HepG2 (cell line): ENCODE measurements around the gene SP5. TPM values are rescaled to one million over a fixed set of nuclear protein-coding genes. Genes with fewer than 3 reads are reported as not detected.

ENCODE experiments used
- ATF3 ChIP-seq: sonication (generic); formaldehyde crosslinking; IDR thresholded peaks from 2 replicates; pipeline ENCODE4 v1.4.0; 2020; ENCODE audit warnings: missing genetic modification reagents
- HNF1A ChIP-seq, 2 experiments: sonication (generic) in 1 of 2; formaldehyde crosslinking in 1 of 2; IDR thresholded peaks; 2 replicates each; pipeline versions ENCODE4 v1.4.0 to v1.6.1; 2016 to 2020; ENCODE audit warnings: borderline replicate concordance in 1 of 2, low read depth in 1 of 2, mild to moderate bottlenecking in 1 of 2, missing genetic modification reagents in 1 of 2
- KDM6A ChIP-seq: IDR thresholded peaks from 2 replicates; pipeline ENCODE4 v1.6.1; 2016; ENCODE audit warnings: low read depth
- NR2F1 ChIP-seq, 2 experiments: fragments of 450-650 bp in 1 of 2; formaldehyde crosslinking in 1 of 2; IDR thresholded peaks; 2 replicates each; pipeline versions ENCODE4 v1.5.0 to v1.6.1; 2016 to 2020; ENCODE audit warnings: mild to moderate bottlenecking in 1 of 2, missing compliant biosample characterization in 1 of 2, missing genetic modification reagents in 1 of 2, moderate library complexity in 1 of 2
- SETDB1 ChIP-seq: sonication (generic); formaldehyde crosslinking; IDR thresholded peaks from 2 replicates; pipeline ENCODE4 v1.5.1; 2020; ENCODE audit warnings: missing genetic modification reagents, mild to moderate bottlenecking, borderline replicate concordance
- TCF7L2 ChIP-seq: IDR thresholded peaks from 2 replicates; pipeline ENCODE4 v1.6.1; 2011; ENCODE audit warnings: mild to moderate bottlenecking, low read depth, low read length, moderate library complexity
- TRIM22 ChIP-seq: fragments of 450-650 bp; IDR thresholded peaks from 2 replicates; pipeline ENCODE4 v1.6.1; 2017
- ZBTB7A ChIP-seq: sonication (generic); formaldehyde crosslinking; IDR thresholded peaks from 2 replicates; pipeline ENCODE4 v1.8.0; 2022; ENCODE audit warnings: mild to moderate bottlenecking, missing genetic modification reagents
- ZNF512 ChIP-seq: sonication (generic); formaldehyde crosslinking; IDR thresholded peaks from 2 replicates; pipeline ENCODE4 v1.4.0; 2020; ENCODE audit warnings: mild to moderate bottlenecking, missing genetic modification reagents
- ZNF530 ChIP-seq: sonication (generic); formaldehyde crosslinking; IDR thresholded peaks from 2 replicates; pipeline ENCODE4 v1.5.0; 2020; ENCODE audit warnings: low read depth, mild to moderate bottlenecking, missing genetic modification reagents
- ZNF616 ChIP-seq: sonication (generic); formaldehyde crosslinking; IDR thresholded peaks from 2 replicates; pipeline ENCODE4 v1.5.0; 2020; ENCODE audit warnings: low read depth, mild to moderate bottlenecking, missing genetic modification reagents
- ZNF652 ChIP-seq: IDR thresholded peaks from 2 replicates; pipeline ENCODE4 v1.6.1; 2016; ENCODE audit warnings: low read depth, borderline replicate concordance
- ZNF841 ChIP-seq: sonication (generic); formaldehyde crosslinking; IDR thresholded peaks from 2 replicates; pipeline ENCODE4 v1.8.1; 2023; ENCODE audit warnings: missing genetic modification reagents, borderline replicate concordance
- ZSCAN31 ChIP-seq: sonication (generic); formaldehyde crosslinking; IDR thresholded peaks from 2 replicates; pipeline ENCODE4 v1.5.0; 2020; ENCODE audit warnings: low read depth, mild to moderate bottlenecking, missing genetic modification reagents
- ZSCAN9 ChIP-seq: IDR thresholded peaks from 2 replicates; pipeline ENCODE4 v1.6.1; 2016; ENCODE audit warnings: borderline replicate concordance
- polyA plus RNA-seq, 8 experiments: library from polyadenylated mRNA; depleted of rRNA in 3 of 8; stranded (reverse) in 7 of 8; unstranded in 1 of 8; fragments of >200 nt; fragmentation: Illumina TruSeq in 4 of 8; extraction: Trizol in 4 of 8; gene quantifications; 2 replicates each; pipeline versions ENCODE4 v1.2.1 to v1.2.3, GENCODE V29; 2011 to 2016; ENCODE audit warnings: low read depth in 4 of 8, missing spikeins in 1 of 8, mixed read lengths in 1 of 8; ENCODE audit not compliant: insufficient read depth in 1 of 8
- total RNA-seq, 5 experiments: library from RNA; depleted of rRNA; stranded (reverse); fragments of >200 nt; fragmentation: Illumina TruSeq; extraction: Trizol; gene quantifications; 2 replicates each; pipeline ENCODE4 v1.2.3, GENCODE V29; 2016; ENCODE audit warnings: low read depth in 1 of 5
- TF ChIP-seq, protein P1 (sequence below): sonication (generic); formaldehyde crosslinking; IDR thresholded peaks from 2 replicates; pipeline ENCODE4 v1.5.0; 2020; ENCODE audit warnings: mild to moderate bottlenecking, missing genetic modification reagents
- TF ChIP-seq, protein P2 (sequence below): sonication (generic); formaldehyde crosslinking; IDR thresholded peaks from 2 replicates; pipeline ENCODE4 v1.8.0; 2023; ENCODE audit warnings: mild to moderate bottlenecking, missing genetic modification reagents

The SP5 gene
- total and polyA plus RNA-seq, 2 of the 13 experiments (the other 11 are each of a cell fraction or from before 2014, with no cell fraction given), result 50.8 to 119 TPM

GRCh38 chr2:170712653-170713542 is 2.2 kb upstream of the SP5 start (continued):
- TF ChIP-seq ZNF530, result no peak
- no peak for TF ChIP-seq TRIM22
- no peak for TF ChIP-seq ZSCAN9 (CRISPR knock-in tag)
- TF ChIP-seq, protein P1, sequence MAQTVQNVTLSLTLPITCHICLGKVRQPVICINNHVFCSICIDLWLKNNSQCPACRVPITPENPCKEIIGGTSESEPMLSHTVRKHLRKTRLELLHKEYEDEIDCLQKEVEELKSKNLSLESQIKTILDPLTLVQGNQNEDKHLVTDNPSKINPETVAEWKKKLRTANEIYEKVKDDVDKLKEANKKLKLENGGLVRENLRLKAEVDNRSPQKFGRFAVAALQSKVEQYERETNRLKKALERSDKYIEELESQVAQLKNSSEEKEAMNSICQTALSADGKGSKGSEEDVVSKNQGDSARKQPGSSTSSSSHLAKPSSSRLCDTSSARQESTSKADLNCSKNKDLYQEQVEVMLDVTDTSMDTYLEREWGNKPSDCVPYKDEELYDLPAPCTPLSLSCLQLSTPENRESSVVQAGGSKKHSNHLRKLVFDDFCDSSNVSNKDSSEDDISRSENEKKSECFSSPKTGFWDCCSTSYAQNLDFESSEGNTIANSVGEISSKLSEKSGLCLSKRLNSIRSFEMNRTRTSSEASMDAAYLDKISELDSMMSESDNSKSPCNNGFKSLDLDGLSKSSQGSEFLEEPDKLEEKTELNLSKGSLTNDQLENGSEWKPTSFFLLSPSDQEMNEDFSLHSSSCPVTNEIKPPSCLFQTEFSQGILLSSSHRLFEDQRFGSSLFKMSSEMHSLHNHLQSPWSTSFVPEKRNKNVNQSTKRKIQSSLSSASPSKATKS, result no peak
- TF ChIP-seq NR2F1 (CRISPR knock-in tag; IDR thresholded peaks at IDR 0.05), result no peak
- no peak for TF ChIP-seq KDM6A
- no peak for TF ChIP-seq ZNF616 (CRISPR knock-in tag)
- TF ChIP-seq TCF7L2, result no peak
- 0 out of 2 replicates have a peak, but pooled peaks have one; percentile 32 for TF ChIP-seq ZSCAN31
- TF ChIP-seq, protein P2, sequence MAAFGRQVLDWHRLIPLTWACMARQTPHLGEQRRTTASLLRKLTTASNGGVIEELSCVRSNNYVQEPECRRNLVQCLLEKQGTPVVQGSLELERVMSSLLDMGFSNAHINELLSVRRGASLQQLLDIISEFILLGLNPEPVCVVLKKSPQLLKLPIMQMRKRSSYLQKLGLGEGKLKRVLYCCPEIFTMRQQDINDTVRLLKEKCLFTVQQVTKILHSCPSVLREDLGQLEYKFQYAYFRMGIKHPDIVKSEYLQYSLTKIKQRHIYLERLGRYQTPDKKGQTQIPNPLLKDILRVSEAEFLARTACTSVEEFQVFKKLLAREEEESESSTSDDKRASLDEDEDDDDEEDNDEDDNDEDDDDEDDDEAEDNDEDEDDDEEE (CRISPR knock-in tag), result no peak
- no peak for TF ChIP-seq ZNF841
- TF ChIP-seq ZNF512, result no peak
- no peak for TF ChIP-seq HNF1A (IDR thresholded peaks at IDR 0.05; ENCODE audit: low read depth)
- TF ChIP-seq HNF1A (CRISPR knock-in tag; IDR thresholded peaks at IDR 0.05; ENCODE audit: borderline replicate concordance), result no peak
- TF ChIP-seq ZNF652 (CRISPR knock-in tag), result no peak
- TF ChIP-seq ZBTB7A (CRISPR knock-in tag), result peak; percentile 78; the same call in 1 of the 2 replicates
- no peak for TF ChIP-seq ATF3 (CRISPR knock-in tag)
- no peak for TF ChIP-seq SETDB1 (CRISPR knock-in tag)
